ENCODE data around the gene SPPL2B. TPM values are rescaled to one million over a fixed set of nuclear protein-coding genes. Genes with fewer than 3 reads are reported as not detected.

SPPL2B gene
- total RNA-seq, 3 donors from 2014 or later = 119 to 177 (median 153) TPM

DNA sequence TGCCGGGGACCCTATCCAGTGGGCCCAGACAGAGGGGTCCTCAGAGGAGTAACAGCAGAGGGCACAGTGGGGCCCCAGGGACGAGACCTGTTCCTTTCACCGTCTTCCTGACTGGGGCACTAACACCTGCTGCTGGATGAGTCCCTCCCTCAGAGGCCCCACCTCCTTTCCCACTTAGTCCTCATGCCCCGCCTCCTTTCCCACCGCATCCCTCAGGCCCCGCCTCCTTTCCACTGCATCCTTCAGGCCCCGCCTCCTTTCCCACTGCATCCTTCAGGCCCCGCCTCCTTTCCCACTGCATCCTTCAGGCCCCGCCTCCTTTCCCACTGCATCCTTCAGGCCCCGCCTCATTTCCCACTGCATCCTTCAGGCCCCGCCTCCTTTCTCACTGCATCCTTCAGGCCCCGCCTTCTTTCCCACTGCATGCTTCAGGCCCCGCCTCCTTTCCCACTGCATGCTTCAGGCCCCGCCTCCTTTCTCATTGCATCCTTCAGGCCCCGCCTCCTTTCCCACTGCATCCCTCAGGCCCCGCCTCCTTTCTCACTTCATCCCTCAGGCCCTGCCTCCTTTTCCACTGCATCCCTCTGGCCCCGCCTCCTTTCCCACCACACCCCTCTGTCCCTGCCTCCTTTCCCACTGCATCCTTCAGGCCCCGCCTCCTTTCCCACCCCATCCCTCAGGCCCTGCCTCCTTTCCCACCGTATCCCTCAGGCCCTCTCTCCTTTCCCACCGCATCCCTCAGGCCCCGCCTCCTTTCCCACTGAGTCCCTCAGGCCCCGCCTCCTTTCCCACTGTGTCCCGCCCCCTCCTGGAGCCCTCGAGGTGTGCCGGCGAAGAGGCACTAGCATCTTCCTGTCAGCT lies 6.7 kb downstream of the SPPL2B start:
- intact Hi-C loops (cut with DNase I, micrococcal nuclease) = no loop called here

DNA sequence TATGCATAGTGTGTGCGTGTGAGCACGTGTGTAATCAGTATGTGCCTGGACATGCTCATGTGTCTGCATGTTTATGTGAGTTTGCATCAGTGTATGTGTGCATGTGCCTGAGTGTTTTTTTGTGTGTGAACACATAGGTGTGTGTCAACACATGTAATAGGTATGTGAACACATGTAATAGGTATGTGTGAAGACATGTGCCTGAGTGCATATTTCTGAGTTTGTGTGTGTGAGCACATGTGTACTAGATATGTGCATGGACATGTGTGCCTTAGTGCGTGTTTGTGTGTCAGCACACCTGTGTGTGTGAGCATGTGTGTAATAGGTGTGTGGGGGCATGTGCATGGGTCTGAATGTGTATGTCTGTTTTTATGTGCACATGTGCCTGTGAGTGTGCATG lies 7.4 kb downstream of the SPPL2B start:
- TF ChIP-seq, protein P1, sequence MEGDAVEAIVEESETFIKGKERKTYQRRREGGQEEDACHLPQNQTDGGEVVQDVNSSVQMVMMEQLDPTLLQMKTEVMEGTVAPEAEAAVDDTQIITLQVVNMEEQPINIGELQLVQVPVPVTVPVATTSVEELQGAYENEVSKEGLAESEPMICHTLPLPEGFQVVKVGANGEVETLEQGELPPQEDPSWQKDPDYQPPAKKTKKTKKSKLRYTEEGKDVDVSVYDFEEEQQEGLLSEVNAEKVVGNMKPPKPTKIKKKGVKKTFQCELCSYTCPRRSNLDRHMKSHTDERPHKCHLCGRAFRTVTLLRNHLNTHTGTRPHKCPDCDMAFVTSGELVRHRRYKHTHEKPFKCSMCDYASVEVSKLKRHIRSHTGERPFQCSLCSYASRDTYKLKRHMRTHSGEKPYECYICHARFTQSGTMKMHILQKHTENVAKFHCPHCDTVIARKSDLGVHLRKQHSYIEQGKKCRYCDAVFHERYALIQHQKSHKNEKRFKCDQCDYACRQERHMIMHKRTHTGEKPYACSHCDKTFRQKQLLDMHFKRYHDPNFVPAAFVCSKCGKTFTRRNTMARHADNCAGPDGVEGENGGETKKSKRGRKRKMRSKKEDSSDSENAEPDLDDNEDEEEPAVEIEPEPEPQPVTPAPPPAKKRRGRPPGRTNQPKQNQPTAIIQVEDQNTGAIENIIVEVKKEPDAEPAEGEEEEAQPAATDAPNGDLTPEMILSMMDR (IDR thresholded peaks at IDR 0.05) = no peak
- Histone ChIP-seq H3K36me3 (ENCODE audit: low read depth) (no peaks in the 10 kb centered on the region), H3K4me1 (ENCODE audit: low read depth) (peaks cover 34% of the 10 kb centered on the region), H3K9me3 (no peaks in the 10 kb centered on the region), H3K4me3 (no peak overlapping the region)
- ATAC-seq (no peak), DNase-seq (no peak)
- intact Hi-C loops (cut with DNase I, micrococcal nuclease) = no loop called here

More for the DNA sequence above, 6.7 kb downstream of the SPPL2B start:
- ATAC-seq (no peak), DNase-seq (peak in 1 of 3 donors; percentile 51)
- no peaks in the 10 kb centered on the region for H3K36me3 ChIP-seq (ENCODE audit: low read depth)
- peaks cover 39% of the 10 kb centered on the region for H3K4me1 ChIP-seq (ENCODE audit: low read depth)
- TF ChIP-seq, protein P1 (IDR thresholded peaks at IDR 0.05) = no peak
- no peak overlapping the region for H3K4me3 ChIP-seq
- no peaks in the 10 kb centered on the region for H3K9me3 ChIP-seq

DNA sequence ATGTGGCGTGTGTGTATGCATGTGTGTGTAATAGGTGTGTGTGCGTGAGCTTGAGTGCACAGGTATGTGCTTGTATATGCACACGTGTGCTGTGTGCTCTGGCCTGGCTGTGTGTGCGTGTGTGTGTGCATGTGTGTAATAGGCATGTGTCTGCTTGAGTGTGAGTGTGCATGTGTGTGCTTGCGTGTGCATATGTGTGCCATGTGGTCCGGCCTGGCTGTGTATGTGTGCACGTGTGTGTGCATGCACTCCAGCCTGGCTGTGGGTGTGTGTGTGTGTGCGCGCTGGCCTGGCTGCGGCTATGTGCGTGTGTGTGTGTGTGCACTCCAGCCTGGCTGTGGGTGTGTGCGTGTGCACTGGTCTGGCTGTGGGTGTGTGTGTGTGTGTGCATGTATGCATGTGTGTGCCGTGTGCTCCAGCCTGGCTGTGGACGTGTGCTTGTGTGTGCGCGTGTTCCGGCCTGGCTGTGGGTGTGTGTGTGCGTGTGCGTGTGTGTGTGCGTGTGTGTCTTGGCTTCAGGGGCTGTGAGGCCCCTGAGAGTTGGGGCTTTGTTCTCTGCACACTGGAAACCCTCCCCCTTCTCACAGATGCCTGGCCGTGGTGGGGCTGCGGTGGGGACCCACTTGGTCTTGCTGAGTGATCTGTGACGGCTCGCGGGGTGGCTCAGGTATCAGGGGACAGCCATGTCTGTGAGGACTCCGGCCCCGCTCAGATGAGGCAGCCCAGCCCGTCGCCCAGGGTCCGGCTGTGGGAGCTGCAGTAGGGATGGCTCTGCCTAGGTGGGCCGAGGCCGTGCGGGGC lies 8.2 kb downstream of the SPPL2B start:
- intact Hi-C loops (cut with DNase I, micrococcal nuclease) = no loop called here
- H3K4me3 ChIP-seq = no peak overlapping the region
- peak in 1 of 3 donors; percentile 53 for DNase-seq

DNA sequence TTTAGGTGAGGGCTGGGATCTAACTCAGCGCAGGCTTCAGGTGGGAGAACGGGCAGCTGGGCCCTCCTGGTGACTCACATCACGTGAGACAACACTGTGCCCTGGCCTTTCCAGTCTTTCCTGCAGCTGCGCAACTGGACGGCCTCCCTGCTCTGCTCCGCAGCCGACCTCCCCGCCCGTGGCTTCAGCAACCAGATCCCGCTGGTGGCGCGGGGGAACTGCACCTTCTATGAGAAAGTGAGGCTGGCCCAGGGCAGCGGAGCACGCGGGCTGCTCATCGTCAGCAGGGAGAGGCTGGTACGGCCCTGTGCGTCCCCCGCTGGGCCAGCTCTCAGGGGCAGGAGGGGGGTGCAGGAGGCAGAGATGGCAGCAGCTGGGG lies 8.8 kb downstream of the SPPL2B start:
- H3K4me1 ChIP-seq (ENCODE audit: low read depth) = peaks cover 26% of the 10 kb centered on the region
- H3K4me3 ChIP-seq = no peak overlapping the region
- no peaks in the 10 kb centered on the region for H3K9me3 ChIP-seq
- intact Hi-C loops (cut with DNase I, micrococcal nuclease) = no loop called here
- TF ChIP-seq, protein P1 (IDR thresholded peaks at IDR 0.05) = no peak
- H3K36me3 ChIP-seq (ENCODE audit: low read depth) = no peaks in the 10 kb centered on the region
- ATAC-seq (no peak), DNase-seq (peak in 1 of 3 donors; percentile 48)

More for the DNA sequence above, 8.2 kb downstream of the SPPL2B start:
- no peaks in the 10 kb centered on the region for H3K9me3 ChIP-seq
- H3K4me1 ChIP-seq (ENCODE audit: low read depth) = peaks cover 28% of the 10 kb centered on the region
- H3K36me3 ChIP-seq (ENCODE audit: low read depth) = no peaks in the 10 kb centered on the region
- TF ChIP-seq, protein P1 (IDR thresholded peaks at IDR 0.05) = no peak
- ATAC-seq = no peak

DNA sequence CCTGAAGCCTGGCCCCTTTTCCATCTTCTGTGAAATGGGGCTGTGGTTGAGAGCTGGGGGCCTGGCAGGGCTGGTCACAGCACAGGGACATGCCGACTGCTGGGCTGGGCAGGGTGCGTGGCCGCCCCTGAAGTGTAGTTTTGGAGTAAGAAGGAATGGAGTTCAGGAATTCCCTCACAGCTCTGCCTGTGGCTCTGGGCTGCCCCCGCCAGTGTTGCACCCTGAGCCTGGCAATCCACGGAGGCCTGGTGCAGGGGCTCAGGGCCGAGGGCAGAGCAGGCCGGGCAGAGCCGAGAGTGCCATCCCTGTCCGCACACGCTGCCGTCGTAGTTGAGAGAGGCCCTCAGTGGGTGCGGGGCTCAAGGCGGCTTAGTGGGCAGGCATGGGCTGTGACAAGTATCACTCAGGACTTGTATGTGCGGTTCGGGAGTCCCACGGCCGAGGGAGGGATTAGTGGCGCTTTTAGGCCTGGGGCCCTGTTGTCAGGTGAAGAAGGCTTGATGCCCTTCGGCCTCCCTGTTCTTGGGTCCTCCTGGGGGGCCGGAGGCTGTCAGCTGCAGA lies 9.7 kb downstream of the SPPL2B start:
- intact Hi-C loops (cut with DNase I, micrococcal nuclease) = no loop called here
- peak in 1 of 3 donors; percentile 38 for DNase-seq
- H3K36me3 ChIP-seq (ENCODE audit: low read depth) = no peaks in the 10 kb centered on the region
- H3K4me3 ChIP-seq = no peak overlapping the region
- TF ChIP-seq, protein P1 (IDR thresholded peaks at IDR 0.05) = no peak
- H3K4me1 ChIP-seq (ENCODE audit: low read depth) = peaks cover 21% of the 10 kb centered on the region
- ATAC-seq = no peak
- no peaks in the 10 kb centered on the region for H3K9me3 ChIP-seq

Measured in mucosa of descending colon (tissue), 3 donors.